Stimulated activated CD4-positive, alpha-beta T cell treated with anti-CD3 and anti-CD28 coated beads, TNF-alpha, amount 100 ng/mL, for 4 hours (primary cell): ENCODE results near the gene PHLPP1.
"Not testable (repeated sequence)": the region's sequence is repeated elsewhere in the genome, so short reads cannot be mapped to it uniquely, and the experiment has no call there.

Experiments used
- DNase-seq, 3 experiments: peaks; one replicate each; pipeline ENCODE4 v3.0.0-alpha.2; 2020; ENCODE audit warnings: low read depth in 3 of 3

PHLPP1 gene

GRCh38 chr18:62883937-62884735, 168.8 kb downstream of the PHLPP1 start:
- DNase-seq, result no peak

GRCh38 chr18:62885804-62886203, 170.5 kb downstream of the PHLPP1 start:
- no peak for DNase-seq

- DNase-seq, result no peak
These were observed 179.5 kb downstream of the PHLPP1 start for GRCh38 chr18:62894681-62895390.

- no peak for DNase-seq
These were observed 181.8 kb downstream of the PHLPP1 start for GRCh38 chr18:62897153-62897552.

GRCh38 chr18:62898359-62898758, 183.0 kb downstream of the PHLPP1 start:
- no peak for DNase-seq

GRCh38 chr18:62899534-62899933, 184.2 kb downstream of the PHLPP1 start:
- no peak for DNase-seq

GRCh38 chr18:62900132-62900883, 185.0 kb downstream of the PHLPP1 start:
- DNase-seq, result no peak

GRCh38 chr18:62902776-62903175, 187.4 kb downstream of the PHLPP1 start:
- no peak for DNase-seq

GRCh38 chr18:62904396-62905285, 189.3 kb downstream of the PHLPP1 start:
- DNase-seq, result no peak

GRCh38 chr18:62912885-62913284, 197.5 kb downstream of the PHLPP1 start:
- no peak for DNase-seq

GRCh38 chr18:62913824-62914223, 198.5 kb downstream of the PHLPP1 start:
- not testable (repeated sequence) for DNase-seq

- no peak for DNase-seq
These were observed 199.6 kb downstream of the PHLPP1 start for GRCh38 chr18:62914871-62915392.

- no peak for DNase-seq
These were observed 203.0 kb downstream of the PHLPP1 start for GRCh38 chr18:62918361-62918760.

GRCh38 chr18:62919109-62919838, 203.9 kb downstream of the PHLPP1 start:
- no peak for DNase-seq

- DNase-seq, result no peak
These were observed 209.8 kb downstream of the PHLPP1 start for GRCh38 chr18:62925031-62925688.

GRCh38 chr18:62928326-62928725, 213.0 kb downstream of the PHLPP1 start:
- DNase-seq, result no peak

GRCh38 chr18:62933261-62933887, 218.0 kb downstream of the PHLPP1 start:
- DNase-seq, result no peak

- no peak for DNase-seq
These were observed 220.7 kb downstream of the PHLPP1 start for GRCh38 chr18:62935994-62936393.

GRCh38 chr18:62937065-62937464, 221.7 kb downstream of the PHLPP1 start:
- no peak for DNase-seq
